Bladder microvascular endothelial cell (primary cell): ENCODE data around the gene ANXA6. TPM values are rescaled to one million over a fixed set of nuclear protein-coding genes. Genes with fewer than 3 reads are reported as not detected.

ENCODE experiments used
- total RNA-seq: library from RNA; depleted of rRNA; stranded (reverse); fragments of >200 nt; gene quantifications from 2 replicates; pipeline ENCODE4 v1.2.3, GENCODE V29; 2014

The ANXA6 gene
- 187 and 365 TPM in 2 replicates for total RNA-seq

GRCh38 chr5:151157426-151158286 is at the start of gene ANXA6:
Gene ANXA6 (minus strand): TSS chr5:151157779. CDS start chr5:151147901, 9,878 bp downstream.

GRCh38 chr5:151080613-151081430 is 76.8 kb downstream of the ANXA6 start, which contains the start of gene TNIP1:
Gene TNIP1 (minus strand): TSS chr5:151081034. CDS start chr5:151065095, 15,939 bp downstream.

Other genes starting within 250 kb of the ANXA6 start
- gene GPX3, start 137.2 kb downstream of the ANXA6 start, total RNA-seq = 7.3 and 14.5 TPM in 2 replicates
- gene TNIP1, start 76.7 kb downstream of the ANXA6 start, total RNA-seq = 70.9 and 191 TPM in 2 replicates
- 5.1 and 7.1 TPM in 2 replicates for gene CCDC69, start 66.3 kb upstream of the ANXA6 start, total RNA-seq
- gene GM2A, start 95.4 kb upstream of the ANXA6 start, total RNA-seq = 11.5 and 15.4 TPM in 2 replicates
- gene SLC36A3, start 146.0 kb upstream of the ANXA6 start, total RNA-seq = not detected in 2 replicates
- gene SLC36A2, start 189.8 kb upstream of the ANXA6 start, total RNA-seq = not detected in 2 replicates